ENCODE results near the gene KIAA1755. TPM values are rescaled to one million over a fixed set of nuclear protein-coding genes. Genes with fewer than 3 reads are reported as not detected.
A peak's percentile ranks its signal among the peaks of the same experiment; 100 is the strongest.
"Not testable (repeated sequence)": the region's sequence is repeated elsewhere in the genome, so short reads cannot be mapped to it uniquely, and the experiment has no call there.

Gene KIAA1755
- total RNA-seq, 4 donors from 2014 or later: 0.05 to 0.41 (median 0.38) TPM; not detected in 1

- ATAC-seq: no peak
- DNase-seq: no peak
- in situ Hi-C loops (cut with MboI; ENCODE audit: low sequenced_read_pairs in 4 of 4): no loop called here
Measured at GRCh38 chr20:38255393-38255792, 5.1 kb downstream of the KIAA1755 start.

GRCh38 chr20:38254621-38255020, 5.9 kb downstream of the KIAA1755 start:
- in situ Hi-C loops (cut with MboI; ENCODE audit: low sequenced_read_pairs in 4 of 4); H3K27ac ChIP-seq; H3K9me3 ChIP-seq; H3K27me3 ChIP-seq; H3K36me3 ChIP-seq; H3K4me3 ChIP-seq; intact Hi-C loops (cut with DNase I; ENCODE audit: low total_unique reads); DNase-seq; H3K4me1 ChIP-seq: not testable (repeated sequence)
- peak in 1 of 2 donors; percentile 30 for ATAC-seq

More at GRCh38 chr20:38255393-38255792, 5.1 kb downstream of the KIAA1755 start:
- Histone ChIP-seq H3K27me3 (peaks cover 3 to 9% (median 3%) of the 10 kb centered on the region in 3 donors), H3K4me3 (no peak overlapping the region), H3K9me3 (no peaks in the 10 kb centered on the region), H3K4me1 (no peaks in the 10 kb centered on the region), H3K36me3 (no peaks in the 10 kb centered on the region), H3K27ac (peak overlapping the region in 2 of 4 donors; percentile 37 to 43)
- TF ChIP-seq CTCF (IDR thresholded peaks at IDR 0.05 in 4 of 5, conservative IDR thresholded peaks at IDR 0.05 in 1 of 5) (no peak), POLR2A (IDR thresholded peaks at IDR 0.05) (no peak)
- intact Hi-C loops (cut with DNase I; ENCODE audit: low total_unique reads): no loop called here

GRCh38 chr20:38253571-38253970, 7.0 kb downstream of the KIAA1755 start:
- no peaks in the 10 kb centered on the region for H3K27me3 ChIP-seq
- H3K27ac ChIP-seq: no peak overlapping the region
- TF ChIP-seq CTCF (IDR thresholded peaks at IDR 0.05 in 4 of 5, conservative IDR thresholded peaks at IDR 0.05 in 1 of 5): no peak
- TF ChIP-seq POLR2A (IDR thresholded peaks at IDR 0.05): no peak
- DNase-seq: no peak
- no peaks in the 10 kb centered on the region for H3K9me3 ChIP-seq
- intact Hi-C loops (cut with DNase I; ENCODE audit: low total_unique reads): no loop called here
- in situ Hi-C loops (cut with MboI; ENCODE audit: low sequenced_read_pairs in 4 of 4): no loop called here
- no peak overlapping the region for H3K4me3 ChIP-seq
- no peaks in the 10 kb centered on the region for H3K4me1 ChIP-seq
- no peaks in the 10 kb centered on the region for H3K36me3 ChIP-seq
- no peak for ATAC-seq

- H3K4me3 ChIP-seq: no peak overlapping the region
- in situ Hi-C loops (cut with MboI; ENCODE audit: low sequenced_read_pairs in 4 of 4) (no loop called here), intact Hi-C loops (cut with DNase I; ENCODE audit: low total_unique reads) (no loop called here)
- TF ChIP-seq POLR2A (IDR thresholded peaks at IDR 0.05): no peak
- no peak for TF ChIP-seq CTCF (IDR thresholded peaks at IDR 0.05 in 4 of 5, conservative IDR thresholded peaks at IDR 0.05 in 1 of 5)
- no peak for ATAC-seq
- H3K4me1 ChIP-seq: no peaks in the 10 kb centered on the region
- no peaks in the 10 kb centered on the region for H3K27me3 ChIP-seq
- DNase-seq: no peak
- H3K9me3 ChIP-seq: no peaks in the 10 kb centered on the region
- H3K36me3 ChIP-seq: no peaks in the 10 kb centered on the region
- peak overlapping the region in 2 of 4 donors; percentile 9 to 18 for H3K27ac ChIP-seq
Measured at GRCh38 chr20:38252292-38253288, 7.9 kb downstream of the KIAA1755 start.

- H3K9me3 ChIP-seq; H3K36me3 ChIP-seq; H3K27me3 ChIP-seq; ATAC-seq; in situ Hi-C loops (cut with MboI; ENCODE audit: low sequenced_read_pairs in 4 of 4); H3K4me1 ChIP-seq; H3K27ac ChIP-seq; H3K4me3 ChIP-seq; DNase-seq; intact Hi-C loops (cut with DNase I; ENCODE audit: low total_unique reads): not testable (repeated sequence)
Measured at GRCh38 chr20:38251441-38251840, 9.1 kb downstream of the KIAA1755 start.

Measured in gastrocnemius medialis (tissue), 4 donors.